ENCODE measurements around the gene EEF2. TPM values are rescaled to one million over a fixed set of nuclear protein-coding genes. Genes with fewer than 3 reads are reported as not detected.

EEF2 gene
- total RNA-seq, 1 experiment from 2014 or later, result 3,615 TPM

GRCh38 chr19:3995607-3996006, 10.3 kb upstream of the EEF2 start:
- Histone ChIP-seq H2BK15ac (ENCODE audit: low read depth, low read length) (no peak overlapping the region), H4K5ac (ENCODE audit: insufficient read length, low read depth, low read length) (no peak overlapping the region), H3K23ac (ENCODE audit: insufficient read length, low read depth, low read length) (no peak overlapping the region), H4K8ac (replicated peaks; ENCODE audit: insufficient read length, low read depth, low read length) (no peak overlapping the region), H3K27me3 (ENCODE audit: insufficient read depth, low read length) (no peaks in the 10 kb centered on the region), H3K4me2 (ENCODE audit: insufficient read depth, insufficient read length, low read length) (no peak overlapping the region), H2AFZ (ENCODE audit: low read length) (no peak overlapping the region), H3K79me1 (ENCODE audit: insufficient read depth, low read depth, low read length, poor library complexity, severe bottlenecking) (no peaks in the 10 kb centered on the region), H2AK5ac (ENCODE audit: insufficient read length, low read length) (no peak overlapping the region), H3K4me1 (ENCODE audit: insufficient read depth, low read length) (no peaks in the 10 kb centered on the region), H3K56ac (ENCODE audit: insufficient read length, low read depth, low read length) (no peak overlapping the region), H3K4ac (ENCODE audit: low read depth, low read length) (no peak overlapping the region), H3K9ac (ENCODE audit: extremely low read depth, insufficient read length, low read length) (no peak overlapping the region), H2BK12ac (ENCODE audit: insufficient read length, low read depth, low read length) (no peak overlapping the region), H3K23me2 (ENCODE audit: insufficient read length, low read depth, low read length, poor library complexity, severe bottlenecking) (no peaks in the 10 kb centered on the region), H2BK5ac (ENCODE audit: insufficient read length, low read length) (no peak overlapping the region), H3K27ac (ENCODE audit: insufficient read length, low read depth, low read length) (no peak overlapping the region), H2BK20ac (ENCODE audit: low read depth, low read length, poor library complexity, severe bottlenecking) (no peak overlapping the region), H3K18ac (ENCODE audit: insufficient read length, low read depth, low read length) (no peak overlapping the region), H3K79me2 (ENCODE audit: insufficient read depth, low read length) (no peaks in the 10 kb centered on the region), H4K20me1 (ENCODE audit: control insufficient read depth, insufficient read depth, insufficient read length) (no peaks in the 10 kb centered on the region), H3K9me3 (ENCODE audit: control insufficient read depth, low read depth, low read length) (no peaks in the 10 kb centered on the region), H4K91ac (ENCODE audit: insufficient read length, low read depth, low read length) (no peak overlapping the region), H2BK120ac (ENCODE audit: low read depth, low read length, poor library complexity, severe bottlenecking) (no peak overlapping the region), H3T11ph (ENCODE audit: low read length) (no peak overlapping the region), H3K14ac (ENCODE audit: insufficient read depth, low read length) (no peak overlapping the region)
- Mint-ChIP-seq H3K27me3 (ENCODE audit: low read depth) (peaks cover 7% of the 10 kb centered on the region), H3K4me1 (0 out of 4 replicates have a peak, but pooled peaks cover 0 to 5% of the 10 kb centered on the region in 2 experiments), H3K9me3 (peaks cover 0 to 4% of the 10 kb centered on the region in 2 experiments; a peak in 2 of 5 replicates), H3K36me3 (ENCODE audit: insufficient read depth in 1 of 3, low read depth in 3 of 3) (peaks cover 0 to 4% (median 0%) of the 10 kb centered on the region in 3 experiments; a peak in 3 of 7 replicates), H3K4me3 (no peak overlapping the region), H3K27ac (no peak overlapping the region)
- no peak for DNase-seq
- TF ChIP-seq CTCF (conservative IDR thresholded peaks at IDR 0.05), result no peak
- WGBS (ENCODE audit: extremely low coverage, insufficient read length, low lambda C conversion rate), result no CpG with 5 or more reads among the region's 6 CpGs

Measured in H9 (cell line).